Motor neuron (in vitro differentiated cells): ENCODE measurements around the gene SMIM10L2A. TPM values are rescaled to one million over a fixed set of nuclear protein-coding genes. Genes with fewer than 3 reads are reported as not detected.
"Not testable (repeated sequence)": the region's sequence is repeated elsewhere in the genome, so short reads cannot be mapped to it uniquely, and the experiment has no call there.

Experiments
- ATAC-seq, 8 experiments: fragments of 200-7000 bp; cut with Tn5 transposase; replicated peaks in 6 of 8; 2 replicates each; pipeline ENCODE4 v1.8.0; 2021; ENCODE audit warnings: mild to moderate bottlenecking in 8 of 8, moderate library complexity in 8 of 8
- H3K27ac ChIP-seq, 2 donors: fragments of 250-450 bp; sonication (Bioruptor Pico); 2 replicates each; pipeline ENCODE4 v1.9.0; 2021; ENCODE audit warnings: antibody characterized with exemption in 2 of 2, mild to moderate bottlenecking in 2 of 2, moderate library complexity in 1 of 2
- H3K4me1 ChIP-seq, 2 donors: fragments of 250-450 bp; sonication (Bioruptor Pico); replicated peaks in 1 of 2; 2 replicates each; pipeline ENCODE4 v1.6.1; 2021; ENCODE audit warnings: antibody characterized with exemption in 2 of 2, mild to moderate bottlenecking in 2 of 2, moderate library complexity in 1 of 2
- H3K4me3 ChIP-seq, 5 donors: fragments of 250-450 bp; sonication (Bioruptor Pico); 2 replicates each; pipeline ENCODE4 v1.9.0; 2021; ENCODE audit warnings: antibody characterized with exemption in 5 of 5, mild to moderate bottlenecking in 5 of 5, moderate library complexity in 4 of 5
- WGBS, 10 experiments: fragments of 450-650 bp; shearing (Covaris generic); methylation state at CpG; one replicate each; pipeline ENCODE4 v1.0.0; 2022; 5-methylcytosine and 5-hydroxymethylcytosine counted together
- in situ Hi-C, 9 experiments: fragments of 400-800 bp; cut with MboI; loops; one replicate each; pipeline ENCODE4 v1.15.0; 2021; ENCODE audit warnings: low sequenced_read_pairs in 9 of 9, low pct_unique_long_range_greater_than_20kb in 2 of 9; ENCODE audit not compliant: unreplicated experiment in 9 of 9
- total RNA-seq, 8 experiments: library from RNA; unstranded; fragments of 300-600 nt; gene quantifications; 2 replicates each; pipeline versions ENCODE4 v1.2.3 to v1.2.4, GENCODE V29; 2022

SMIM10L2A gene
- total RNA-seq, 8 experiments from 2014 or later = 0.10 to 17.9 (median 5.4) TPM

DNA sequence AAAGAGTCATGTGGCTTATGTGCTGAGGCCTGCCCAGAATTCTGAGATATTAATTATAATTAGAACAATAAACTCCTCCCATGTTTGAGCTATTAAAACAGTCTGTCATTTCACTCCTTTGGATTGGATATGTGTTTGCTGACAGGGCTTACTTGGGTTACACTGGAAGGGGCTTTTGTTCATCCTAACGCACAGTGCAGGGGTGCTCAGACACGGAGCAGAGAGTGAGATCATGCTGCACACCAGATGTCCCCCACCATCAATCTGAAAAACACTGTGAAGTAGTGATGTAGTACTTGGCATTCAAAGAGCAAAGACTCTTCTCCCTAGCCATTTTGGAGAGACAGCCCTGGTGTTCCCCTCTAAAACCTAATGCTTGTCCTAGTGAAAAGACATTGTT lies 24.1 kb upstream of the SMIM10L2A start:
- in situ Hi-C loops = no loop called here
- 28% methylated on average over 2 of the region's 2 CpGs; no CpG with 5 or more reads in 9 of the 10 experiments for WGBS, 10 experiments
- Histone ChIP-seq H3K4me1 (no peaks in the 10 kb centered on the region), H3K27ac (no peak overlapping the region), H3K4me3 (no peak overlapping the region)
- ATAC-seq = peak in 5 of 8 experiments; percentile 55 to 82 (median 58)

DNA sequence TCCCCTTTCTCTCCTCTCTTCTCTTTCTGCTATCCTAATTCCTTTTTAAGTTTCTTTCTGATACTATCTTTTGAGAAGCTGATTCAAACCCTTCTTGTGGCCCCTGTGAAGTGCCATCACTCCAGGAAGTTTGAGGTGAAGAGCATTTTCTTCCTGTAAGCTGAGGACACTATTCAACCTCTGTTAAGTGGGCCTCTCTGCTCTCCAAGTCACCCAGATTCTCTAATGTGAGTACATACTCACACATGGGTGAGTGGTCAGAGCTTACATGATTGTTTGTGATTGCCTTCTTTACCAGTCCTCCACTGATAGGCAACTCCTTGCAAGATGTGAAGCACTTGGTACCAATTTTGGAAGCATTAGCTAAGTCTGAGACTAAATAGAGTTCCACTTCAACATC lies 18.4 kb upstream of the SMIM10L2A start:
- in situ Hi-C loops = loop anchor here in 1 of 9 experiments (25.0 kb wide), 1 partner anchor 109 kb away; the partner anchor contains the start of gene INTS6L
- no peak overlapping the region for H3K27ac ChIP-seq
- H3K4me3 ChIP-seq = no peak overlapping the region
- no peaks in the 10 kb centered on the region for H3K4me1 ChIP-seq
- no peak for ATAC-seq

DNA sequence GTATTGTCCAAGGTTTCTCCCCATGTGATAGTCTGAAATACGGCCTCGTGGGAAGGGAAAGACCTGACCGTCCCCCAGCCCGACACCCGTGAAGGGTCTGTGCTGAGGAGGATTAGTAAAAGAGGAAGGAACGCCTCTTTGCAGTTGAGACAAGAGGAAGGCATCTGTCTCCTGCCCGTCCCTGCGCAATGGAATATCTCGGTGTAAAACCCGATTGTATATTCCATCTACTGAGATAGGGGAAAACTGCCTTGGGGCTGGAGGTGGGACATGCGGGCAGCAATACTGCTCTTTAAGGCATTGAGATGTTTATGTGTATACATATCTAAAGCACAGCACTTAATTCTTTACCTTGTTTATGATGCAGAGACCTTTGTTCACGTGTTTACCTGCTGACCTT lies 15.3 kb upstream of the SMIM10L2A start:
- not testable (repeated sequence) for H3K27ac ChIP-seq, H3K4me1 ChIP-seq, ATAC-seq, H3K4me3 ChIP-seq
- no CpG with 5 or more reads among the region's 12 CpGs for WGBS, 10 experiments
- in situ Hi-C loops = loop anchor here in 1 of 9 experiments (25.0 kb wide), 1 partner anchor 106 kb away; the partner anchor contains the start of gene INTS6L

- WGBS, 10 experiments = 0 to 67% (median 25%) methylated on average over 1 of the region's 1 CpG; no CpG with 5 or more reads in 5 of the 10 experiments
- in situ Hi-C loops = loop anchor here in 1 of 9 experiments (25.0 kb wide), 1 partner anchor 104 kb away; the partner anchor contains the start of gene INTS6L
- Histone ChIP-seq H3K27ac (no peak overlapping the region), H3K4me1 (no peaks in the 10 kb centered on the region), H3K4me3 (no peak overlapping the region)
- ATAC-seq = no peak
Measured at GRCh38 chrX:135408794-135409193, 12.9 kb upstream of the SMIM10L2A start.

- Histone ChIP-seq H3K4me3 (no peak overlapping the region), H3K4me1 (no peaks in the 10 kb centered on the region), H3K27ac (no peak overlapping the region)
- WGBS, 10 experiments = 0 to 100% (median 11%) methylated on average over 1 to 2 of the region's 2 CpGs; no CpG with 5 or more reads in 5 of the 10 experiments
- ATAC-seq = no peak
- in situ Hi-C loops = loop anchor here in 1 of 9 experiments (25.0 kb wide), 1 partner anchor 101 kb away; the partner anchor contains the start of gene INTS6L
Measured at GRCh38 chrX:135410861-135411627, 10.7 kb upstream of the SMIM10L2A start.

DNA sequence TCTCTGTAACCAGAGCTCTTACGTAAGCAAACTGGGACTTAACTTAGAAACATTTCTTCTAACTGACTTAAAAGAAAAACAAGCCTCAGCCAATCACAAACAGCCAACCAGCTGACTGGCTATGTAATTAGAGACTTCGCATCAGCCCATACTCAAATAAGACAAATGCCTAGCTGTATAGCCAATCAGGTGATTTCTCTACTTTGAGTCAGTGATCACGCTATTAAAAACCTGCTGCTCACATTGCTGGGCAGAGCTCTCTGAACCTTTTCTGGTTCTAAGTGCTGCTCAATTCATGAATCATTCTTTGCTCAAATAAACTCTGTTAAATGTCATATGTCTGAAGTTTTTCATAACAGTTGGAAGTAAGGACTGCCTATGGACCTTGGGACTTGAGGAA lies 9.9 kb upstream of the SMIM10L2A start:
- H3K4me1 ChIP-seq = no peaks in the 10 kb centered on the region
- H3K27ac ChIP-seq = no peak overlapping the region
- WGBS, 10 experiments = 47 to 100% (median 76%) methylated on average over 1 to 3 of the region's 3 CpGs; no CpG with 5 or more reads in 6 of the 10 experiments
- H3K4me3 ChIP-seq = no peak overlapping the region
- no peak for ATAC-seq
- in situ Hi-C loops = loop anchor here in 1 of 9 experiments (25.0 kb wide), 1 partner anchor 100 kb away; the partner anchor contains the start of gene INTS6L

DNA sequence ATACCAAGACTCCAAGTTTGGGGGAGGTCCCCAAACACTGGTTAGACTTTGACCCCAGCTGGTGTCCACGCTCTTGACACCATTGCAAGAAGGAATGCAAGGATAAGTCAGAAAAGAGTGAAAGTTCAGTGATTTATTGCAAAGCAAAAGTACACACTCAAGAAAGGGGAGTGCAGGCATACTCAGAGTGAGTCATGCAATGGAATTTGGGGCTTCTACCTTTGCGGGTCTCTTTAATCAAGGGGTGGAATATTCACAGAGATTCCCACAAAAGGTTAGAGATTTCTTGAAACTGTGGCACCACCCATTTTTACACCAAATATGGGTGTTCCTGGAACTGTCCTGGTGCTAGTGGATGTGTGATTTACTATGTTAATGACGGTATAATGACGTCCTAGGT lies 5.2 kb upstream of the SMIM10L2A start:
- H3K4me3 ChIP-seq = no peak overlapping the region
- 33 to 100% (median 100%) methylated on average over 1 to 4 of the region's 4 CpGs; no CpG with 5 or more reads in 5 of the 10 experiments for WGBS, 10 experiments
- in situ Hi-C loops = loop anchor here in 1 of 9 experiments (25.0 kb wide), 1 partner anchor 96 kb away; the partner anchor contains the start of gene INTS6L
- peak in 2 of 8 experiments; percentile 36 to 69 for ATAC-seq
- H3K4me1 ChIP-seq = no peaks in the 10 kb centered on the region
- H3K27ac ChIP-seq = no peak overlapping the region

DNA sequence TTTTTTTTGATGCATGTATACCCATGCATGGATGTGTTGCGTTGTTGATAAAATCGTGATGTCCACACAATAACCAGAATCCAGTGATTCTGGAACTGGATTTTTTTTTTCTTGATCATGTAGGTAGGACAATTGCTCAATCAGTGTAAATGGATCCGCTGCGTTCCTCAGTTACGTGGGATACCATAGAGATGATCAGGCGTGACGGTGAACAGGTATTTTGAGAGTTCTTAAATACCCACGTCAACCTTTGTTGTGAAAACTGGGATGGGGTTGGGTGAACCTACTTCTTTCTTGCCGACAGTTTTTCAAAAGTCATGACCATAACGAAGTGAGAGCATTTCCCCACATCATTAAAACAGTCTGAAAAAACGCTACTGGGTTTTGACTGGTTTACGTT lies 913 bp upstream of the SMIM10L2A start:
- Histone ChIP-seq H3K4me3 (no peak overlapping the region), H3K27ac (no peak overlapping the region), H3K4me1 (peaks cover 9 to 12% of the 10 kb centered on the region in 2 donors)
- 69 to 100% (median 87%) methylated on average over 2 to 12 of the region's 12 CpGs; no CpG with 5 or more reads in 2 of the 10 experiments for WGBS, 10 experiments
- in situ Hi-C loops = loop anchor here in 1 of 9 experiments (25.0 kb wide), 1 partner anchor 91 kb away; the partner anchor contains the start of gene INTS6L
- ATAC-seq = no peak

DNA sequence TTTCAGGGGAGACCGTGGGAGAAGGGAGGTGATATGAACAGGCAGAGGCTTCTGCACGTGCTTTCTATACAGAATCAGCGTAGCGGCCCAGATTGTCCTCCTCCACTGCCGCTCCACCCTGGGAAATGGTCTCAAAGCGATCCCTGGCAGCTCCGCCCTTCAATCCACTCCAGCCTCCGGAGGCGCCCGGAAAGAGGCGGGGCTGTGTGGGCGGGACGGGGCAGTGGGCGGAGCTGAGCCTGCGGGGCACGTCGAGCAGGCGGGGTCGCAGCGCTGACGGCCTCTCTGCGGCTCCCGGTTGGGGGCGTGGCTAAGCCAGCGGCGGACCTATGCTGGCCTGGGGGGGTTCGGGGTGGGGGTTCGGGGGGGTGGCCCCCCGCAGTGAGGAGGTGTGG lies 210 bp upstream of the SMIM10L2A start:
- Histone ChIP-seq H3K4me1 (peaks cover 9 to 17% of the 10 kb centered on the region in 2 donors), H3K27ac (no peak overlapping the region), H3K4me3 (peak overlapping the region; percentile 44 to 56 (median 51))
- in situ Hi-C loops = loop anchor here in 1 of 9 experiments (25.0 kb wide), 1 partner anchor 91 kb away; the partner anchor contains the start of gene INTS6L
- peak; percentile 73 to 94 (median 86) for ATAC-seq
- WGBS, 10 experiments = 0 to 31% methylated on average over 2 to 5 of the region's 29 CpGs; no CpG with 5 or more reads in 8 of the 10 experiments

GRCh38 chrX:135422810-135423168 lies 1.0 kb downstream of the SMIM10L2A start:
- H3K4me3 ChIP-seq = peak overlapping the region; percentile 44 to 56 (median 51)
- WGBS, 10 experiments = 0 to 80% methylated on average over 1 of the region's 10 CpGs; no CpG with 5 or more reads in 8 of the 10 experiments
- ATAC-seq = not testable (repeated sequence)
- peaks cover 9 to 17% of the 10 kb centered on the region in 2 donors for H3K4me1 ChIP-seq
- peak overlapping the region in 1 of 2 donors; percentile 23 for H3K27ac ChIP-seq
- in situ Hi-C loops = loop anchor here in 1 of 9 experiments (25.0 kb wide), 1 partner anchor 90 kb away; the partner anchor contains the start of gene INTS6L

- 0% methylated on average over 2 of the region's 9 CpGs; no CpG with 5 or more reads in 9 of the 10 experiments for WGBS, 10 experiments
- H3K27ac ChIP-seq = peak overlapping the region in 1 of 2 donors; percentile 23
- peak overlapping the region; percentile 15 to 56 (median 46) for H3K4me3 ChIP-seq
- peaks cover 9 to 17% of the 10 kb centered on the region in 2 donors for H3K4me1 ChIP-seq
- ATAC-seq = peak in 2 of 8 experiments; percentile 9 to 33
- in situ Hi-C loops = loop anchor here in 1 of 9 experiments (25.0 kb wide), 1 partner anchor 89 kb away; the partner anchor contains the start of gene INTS6L
Measured at GRCh38 chrX:135423173-135423864, 1.6 kb downstream of the SMIM10L2A start.

DNA sequence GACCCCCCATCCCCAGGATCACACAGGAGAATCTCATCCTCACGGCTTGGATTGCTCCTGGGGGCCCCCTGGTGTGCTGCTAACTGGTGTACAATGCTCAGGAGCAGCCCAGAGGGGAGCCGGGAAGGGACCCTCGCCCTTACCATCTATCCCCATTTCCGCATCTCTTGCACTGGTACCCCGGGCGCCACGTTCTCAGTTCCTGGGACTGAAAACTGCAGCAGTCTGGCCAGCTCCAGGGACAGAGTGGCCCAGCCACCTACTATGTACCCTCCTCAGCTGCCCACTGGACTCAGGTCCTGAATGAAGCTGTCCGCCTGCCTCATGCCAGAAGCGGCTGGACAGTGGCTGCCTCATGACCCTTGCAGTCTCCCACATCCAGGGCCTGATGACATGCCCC lies 2.7 kb downstream of the SMIM10L2A start:
- no peak for ATAC-seq

More for the DNA sequence above, 2.7 kb downstream of the SMIM10L2A start:
- 80 to 100% methylated on average over 1 to 3 of the region's 9 CpGs; no CpG with 5 or more reads in 8 of the 10 experiments for WGBS, 10 experiments
- Histone ChIP-seq H3K27ac (no peak overlapping the region), H3K4me1 (peaks cover 9 to 17% of the 10 kb centered on the region in 2 donors), H3K4me3 (no peak overlapping the region)
- in situ Hi-C loops = loop anchor here in 1 of 9 experiments (25.0 kb wide), 1 partner anchor 88 kb away; the partner anchor contains the start of gene INTS6L
